ENCODE results near the gene LIN37. TPM values are rescaled to one million over a fixed set of nuclear protein-coding genes. Genes with fewer than 3 reads are reported as not detected.

The LIN37 gene
- total RNA-seq, 1 experiment from 2014 or later = 12.4 TPM

DNA sequence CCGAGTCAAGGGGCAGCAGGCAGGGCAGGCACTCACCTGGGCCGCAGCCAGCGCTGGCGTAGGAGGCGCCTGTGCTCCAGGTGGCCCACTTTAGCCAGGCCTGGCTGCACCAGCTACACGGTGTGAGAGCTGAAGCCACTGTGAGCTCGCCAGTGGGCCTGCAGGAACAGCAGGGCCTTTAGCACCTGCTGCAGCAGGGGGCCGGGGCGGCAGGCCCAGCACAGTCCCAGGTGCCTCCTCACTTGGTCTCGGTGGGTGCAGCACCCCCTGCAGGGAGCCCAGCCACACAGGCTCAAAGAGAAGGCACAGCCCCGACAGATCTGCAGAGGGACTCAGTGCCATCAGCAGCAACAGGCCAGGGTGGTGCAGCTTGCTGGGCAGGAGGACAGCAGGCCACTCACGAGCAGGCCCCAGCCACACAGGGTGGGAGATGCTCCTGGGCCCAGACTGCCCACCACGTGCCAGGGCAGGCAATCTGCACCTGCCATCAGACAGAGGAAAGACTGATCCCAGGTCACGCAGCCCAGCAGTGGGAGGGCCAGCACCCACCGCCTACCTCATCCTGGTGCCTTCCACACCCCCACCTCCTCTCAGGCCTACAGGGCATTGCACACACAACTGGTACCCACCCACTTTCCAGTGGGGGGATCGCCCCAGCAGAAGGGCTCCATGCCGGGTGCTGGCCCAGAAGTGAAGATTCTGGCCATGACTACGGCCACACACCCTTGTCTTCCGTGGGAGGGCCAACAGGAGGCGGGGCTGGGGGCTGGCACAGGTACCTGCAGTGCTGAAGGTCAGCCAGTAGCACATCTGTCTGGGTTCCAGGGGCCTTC, 42.8 kb downstream of the LIN37 start:
- CTCF ChIA-PET = no interaction called here
- no TSS peak for BruUV-seq (replicated peaks)
- H3K27ac Mint-ChIP-seq (ENCODE audit: unreplicated experiment) = no peak overlapping the region
- intact Hi-C loops (cut with micrococcal nuclease; ENCODE audit: unreplicated experiment) = no loop called here
- TF ChIP-seq, protein P1, sequence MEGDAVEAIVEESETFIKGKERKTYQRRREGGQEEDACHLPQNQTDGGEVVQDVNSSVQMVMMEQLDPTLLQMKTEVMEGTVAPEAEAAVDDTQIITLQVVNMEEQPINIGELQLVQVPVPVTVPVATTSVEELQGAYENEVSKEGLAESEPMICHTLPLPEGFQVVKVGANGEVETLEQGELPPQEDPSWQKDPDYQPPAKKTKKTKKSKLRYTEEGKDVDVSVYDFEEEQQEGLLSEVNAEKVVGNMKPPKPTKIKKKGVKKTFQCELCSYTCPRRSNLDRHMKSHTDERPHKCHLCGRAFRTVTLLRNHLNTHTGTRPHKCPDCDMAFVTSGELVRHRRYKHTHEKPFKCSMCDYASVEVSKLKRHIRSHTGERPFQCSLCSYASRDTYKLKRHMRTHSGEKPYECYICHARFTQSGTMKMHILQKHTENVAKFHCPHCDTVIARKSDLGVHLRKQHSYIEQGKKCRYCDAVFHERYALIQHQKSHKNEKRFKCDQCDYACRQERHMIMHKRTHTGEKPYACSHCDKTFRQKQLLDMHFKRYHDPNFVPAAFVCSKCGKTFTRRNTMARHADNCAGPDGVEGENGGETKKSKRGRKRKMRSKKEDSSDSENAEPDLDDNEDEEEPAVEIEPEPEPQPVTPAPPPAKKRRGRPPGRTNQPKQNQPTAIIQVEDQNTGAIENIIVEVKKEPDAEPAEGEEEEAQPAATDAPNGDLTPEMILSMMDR (IDR thresholded peaks at IDR 0.05; ENCODE audit: unreplicated experiment) = no peak
- H3K9me3 Mint-ChIP-seq (ENCODE audit: low read depth, unreplicated experiment) = no peaks in the 10 kb centered on the region
- peaks cover 8% of the 10 kb centered on the region for H3K4me1 Mint-ChIP-seq (ENCODE audit: low read depth, unreplicated experiment)
- no peak for DNase-seq
- H3K4me3 Mint-ChIP-seq (ENCODE audit: low read depth, unreplicated experiment) = no peak overlapping the region
- H3K27me3 Mint-ChIP-seq (ENCODE audit: unreplicated experiment) = peaks cover 5% of the 10 kb centered on the region
- no peaks in the 10 kb centered on the region for H3K36me3 Mint-ChIP-seq (ENCODE audit: insufficient read depth, unreplicated experiment)

GRCh38 chr19:35791814-35792279, 43.5 kb downstream of the LIN37 start:
- no peak overlapping the region for H3K4me3 Mint-ChIP-seq (ENCODE audit: low read depth, unreplicated experiment)
- H3K4me1 Mint-ChIP-seq (ENCODE audit: low read depth, unreplicated experiment) = peaks cover 8% of the 10 kb centered on the region
- CTCF ChIA-PET = interaction anchor here (0.7 kb wide), 1 partner anchor 8 kb away, joined by 3 read pairs; no protein-coding TSS in a partner anchor
- H3K27me3 Mint-ChIP-seq (ENCODE audit: unreplicated experiment) = peaks cover 12% of the 10 kb centered on the region
- no peak for DNase-seq
- TF ChIP-seq, protein P1 (IDR thresholded peaks at IDR 0.05; ENCODE audit: unreplicated experiment) = no peak
- no TSS peak for BruUV-seq (replicated peaks)
- H3K27ac Mint-ChIP-seq (ENCODE audit: unreplicated experiment) = no peak overlapping the region
- H3K36me3 Mint-ChIP-seq (ENCODE audit: insufficient read depth, unreplicated experiment) = no peaks in the 10 kb centered on the region
- intact Hi-C loops (cut with micrococcal nuclease; ENCODE audit: unreplicated experiment) = no loop called here
- H3K9me3 Mint-ChIP-seq (ENCODE audit: low read depth, unreplicated experiment) = no peaks in the 10 kb centered on the region

DNA sequence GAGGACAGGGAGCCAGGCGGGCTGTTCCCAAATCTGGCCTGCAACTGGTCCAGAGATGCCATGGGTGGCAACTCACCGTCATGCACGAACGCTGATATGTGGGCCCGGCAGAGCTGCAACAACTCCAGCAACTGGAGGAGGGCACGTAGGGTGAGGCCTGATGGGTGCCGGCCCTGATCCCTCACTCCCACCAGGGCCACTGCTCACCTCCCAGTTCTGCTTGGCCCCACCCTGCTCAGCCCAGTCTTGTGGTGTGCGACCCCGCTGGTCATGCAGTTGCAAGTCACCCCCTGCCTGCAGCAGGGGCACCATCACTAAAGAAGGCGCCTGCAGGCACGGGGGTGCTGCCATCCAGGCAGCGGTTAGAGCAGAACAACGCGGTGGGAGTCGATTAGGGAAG, 43.9 kb downstream of the LIN37 start:
- no peak overlapping the region for H3K27ac Mint-ChIP-seq (ENCODE audit: unreplicated experiment)
- peaks cover 8% of the 10 kb centered on the region for H3K4me1 Mint-ChIP-seq (ENCODE audit: low read depth, unreplicated experiment)
- intact Hi-C loops (cut with micrococcal nuclease; ENCODE audit: unreplicated experiment) = no loop called here
- H3K9me3 Mint-ChIP-seq (ENCODE audit: low read depth, unreplicated experiment) = no peaks in the 10 kb centered on the region
- BruUV-seq (replicated peaks) = no TSS peak
- H3K36me3 Mint-ChIP-seq (ENCODE audit: insufficient read depth, unreplicated experiment) = no peaks in the 10 kb centered on the region
- H3K27me3 Mint-ChIP-seq (ENCODE audit: unreplicated experiment) = peaks cover 17% of the 10 kb centered on the region
- DNase-seq = no peak
- H3K4me3 Mint-ChIP-seq (ENCODE audit: low read depth, unreplicated experiment) = no peak overlapping the region
- TF ChIP-seq, protein P1 (IDR thresholded peaks at IDR 0.05; ENCODE audit: unreplicated experiment) = no peak
- CTCF ChIA-PET = interaction anchor here (0.7 kb wide), 1 partner anchor 8 kb away, joined by 3 read pairs; no protein-coding TSS in a partner anchor

DNA sequence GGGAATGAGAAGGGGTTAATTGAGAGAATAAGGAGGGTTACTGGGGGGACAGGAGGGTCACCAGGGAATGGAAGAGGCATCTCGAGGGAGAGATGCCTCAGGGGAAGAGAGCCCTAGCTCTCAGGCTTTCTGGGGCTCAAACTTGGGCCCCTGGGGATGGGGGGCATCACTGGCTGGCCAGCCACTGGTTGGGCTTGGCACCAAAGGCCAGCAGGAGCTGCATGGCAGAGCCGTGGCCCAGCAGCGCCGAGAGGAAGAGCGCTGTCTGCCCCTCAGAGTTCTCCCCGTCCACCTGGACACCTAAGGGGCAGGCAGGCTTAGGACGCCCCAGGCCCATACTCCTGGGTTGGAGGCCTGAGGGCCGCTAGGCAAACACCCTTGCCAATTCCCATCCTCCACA, 44.5 kb downstream of the LIN37 start:
- Mint-ChIP-seq H3K9me3 (ENCODE audit: low read depth, unreplicated experiment) (no peaks in the 10 kb centered on the region), H3K4me3 (ENCODE audit: low read depth, unreplicated experiment) (no peak overlapping the region), H3K27ac (ENCODE audit: unreplicated experiment) (no peak overlapping the region), H3K27me3 (ENCODE audit: unreplicated experiment) (peaks cover 20% of the 10 kb centered on the region), H3K36me3 (ENCODE audit: insufficient read depth, unreplicated experiment) (no peaks in the 10 kb centered on the region), H3K4me1 (ENCODE audit: low read depth, unreplicated experiment) (peaks cover 8% of the 10 kb centered on the region)
- intact Hi-C loops (cut with micrococcal nuclease; ENCODE audit: unreplicated experiment) = no loop called here
- TF ChIP-seq, protein P1 (IDR thresholded peaks at IDR 0.05; ENCODE audit: unreplicated experiment) = no peak
- BruUV-seq (replicated peaks) = no TSS peak
- DNase-seq = no peak
- CTCF ChIA-PET = no interaction called here
